K562 (cell line): ENCODE measurements around the gene MTMR10. TPM values are rescaled to one million over a fixed set of nuclear protein-coding genes. Genes with fewer than 3 reads are reported as not detected.

Experiments used
- ATAC-seq: fragments of 200-7000 bp; cut with Tn5 transposase; 3 replicates; pipeline ENCODE4 v1.9.1; 2020; ENCODE audit warnings: moderate library complexity
- BruUV-seq: library from RNA; stranded (reverse); fragments of 400-500 nt; replicated peaks from 2 replicates; lab custom pipeline; 2021; lab: Mats Ljungman, UMichigan
- CTCF ChIA-PET: fragments of 300-600 bp; formaldehyde crosslinking; extraction: SDS; loops from one replicate; lab custom pipeline; 2021; ENCODE audit warnings: low intra/inter-chr PET ratio; lab: Yijun Ruan, JAX
- POLR2A ChIA-PET: fragments of 300-600, 350-650 bp; sonication (Branson Sonifier 250); formaldehyde crosslinking; extraction: SDS; loops from one replicate; lab custom pipeline; 2021; ENCODE audit warnings: antibody characterized with exemption, inconsistent platforms; lab: Yijun Ruan, JAX
- DNase-seq, 4 experiments: peaks; one replicate each; pipeline versions ENCODE4 v3.0.0 to v3.0.0-alpha.2; 2011 to 2018; ENCODE audit warnings: low spot score in 3 of 4, mixed read lengths in 3 of 4; ENCODE audit errors: extremely low read depth in 1 of 4
- FAIRE-seq: peaks from 2 replicates; lab custom pipeline; 2011; peaks lifted over from hg19 to GRCh38; lab: Jason Lieb, UNC
- H2AFZ ChIP-seq: 2 replicates; pipeline ENCODE4 v1.6.0; 2011; ENCODE audit warnings: low read depth, low read length, control low read depth, inconsistent platforms
- H3K27ac ChIP-seq: fragments of 200-600 bp; 3 replicates; pipeline ENCODE4 v1.8.0; 2011; ENCODE audit warnings: low read depth, mild to moderate bottlenecking, control low read depth, inconsistent platforms, low read length, moderate library complexity, mixed read lengths; ENCODE audit errors: extremely low read depth
- H3K27me3 ChIP-seq, 2 experiments: fragments of 300-600 bp in 1 of 2; 2 replicates in 1 of 2; 3 replicates in 1 of 2; pipeline versions ENCODE4 v1.6.0 to v1.8.0; 2011; ENCODE audit warnings: inconsistent platforms in 2 of 2, low read length in 2 of 2, mild to moderate bottlenecking in 1 of 2, mixed read lengths in 1 of 2, moderate library complexity in 1 of 2; ENCODE audit not compliant: control insufficient read depth in 2 of 2, insufficient read depth in 2 of 2
- H3K36me3 ChIP-seq: fragments of 300-600 bp; 3 replicates; pipeline ENCODE4 v1.8.0; 2011; ENCODE audit warnings: mild to moderate bottlenecking, low read length, inconsistent platforms; ENCODE audit not compliant: control insufficient read depth, insufficient read depth
- H3K4me1 ChIP-seq, 2 experiments: fragments of 200-600 bp in 1 of 2; replicated peaks in 1 of 2; 2 replicates in 1 of 2; 3 replicates in 1 of 2; pipeline versions ENCODE4 v1.5.1 to v1.8.0; 2011; ENCODE audit warnings: inconsistent platforms in 2 of 2, low read length in 2 of 2, mild to moderate bottlenecking in 1 of 2, mixed read lengths in 1 of 2, moderate library complexity in 1 of 2; ENCODE audit not compliant: control insufficient read depth in 2 of 2, insufficient read depth in 2 of 2
- H3K4me2 ChIP-seq: 2 replicates; pipeline ENCODE4 v1.6.1; 2011; ENCODE audit warnings: low read length, control low read depth, inconsistent platforms, mixed read lengths; ENCODE audit not compliant: insufficient read depth
- H3K4me3 ChIP-seq: fragments of 200-600 bp; sonication (generic), shearing (Covaris generic); 2 replicates; pipeline ENCODE4 v1.5.1; 2016; ENCODE audit warnings: control low read depth, inconsistent platforms
- H3K79me2 ChIP-seq: fragments of 200-600 bp; 3 replicates; pipeline ENCODE4 v1.8.0; 2011; ENCODE audit warnings: low read length, inconsistent platforms; ENCODE audit not compliant: control insufficient read depth, insufficient read depth
- H3K9ac ChIP-seq, 2 experiments: 2 replicates each; pipeline versions ENCODE4 v1.6.0 to v1.6.1; 2011; ENCODE audit warnings: low read depth in 2 of 2, low read length in 2 of 2, control low read depth in 1 of 2, inconsistent platforms in 1 of 2, mild to moderate bottlenecking in 1 of 2, mixed read lengths in 1 of 2; ENCODE audit not compliant: insufficient read depth in 1 of 2
- H3K9me1 ChIP-seq: one replicate; pipeline ENCODE4 v1.6.0; 2011; ENCODE audit warnings: inconsistent platforms, mild to moderate bottlenecking, low read length, moderate library complexity; ENCODE audit not compliant: control insufficient read depth, insufficient read depth
- H3K9me3 ChIP-seq: replicated peaks from 2 replicates; pipeline ENCODE4 v1.5.1; 2011; ENCODE audit warnings: low read depth, low read length, inconsistent platforms; ENCODE audit not compliant: control insufficient read depth, insufficient read depth
- H4K20me1 ChIP-seq: replicated peaks from 2 replicates; pipeline ENCODE4 v1.6.1; 2011; ENCODE audit warnings: low read length, inconsistent platforms, mixed read lengths; ENCODE audit not compliant: control insufficient read depth, insufficient read depth
- DACH1 ChIP-seq: fragments of 450-650 bp; IDR thresholded peaks from 2 replicates; pipeline ENCODE4 v1.6.1; 2018; ENCODE audit not compliant: partially characterized antibody
- ELF2 ChIP-seq: fragments of 250-450 bp; sonication (Bioruptor Pico); IDR thresholded peaks from 2 replicates; pipeline ENCODE4 v1.5.0; 2021; ENCODE audit warnings: mild to moderate bottlenecking
- EP400 ChIP-seq: fragments of 450-650 bp; IDR thresholded peaks from 2 replicates; pipeline ENCODE4 v1.6.1; 2017; ENCODE audit warnings: antibody characterized with exemption, mild to moderate bottlenecking, moderate library complexity
- HDAC6 ChIP-seq: IDR thresholded peaks from 2 replicates; pipeline ENCODE4 v1.6.1; 2012; ENCODE audit warnings: low read depth, mild to moderate bottlenecking, control low read depth, inconsistent platforms, low read length, moderate library complexity
- HNRNPLL ChIP-seq: fragments of 200-400 bp; formaldehyde crosslinking; IDR thresholded peaks from 2 replicates; pipeline ENCODE4 v1.6.1; 2017; ENCODE audit warnings: low read length, low read depth, mild to moderate bottlenecking; ENCODE audit not compliant: poor library complexity, severe bottlenecking
- NR3C1 ChIP-seq: sonication (generic); formaldehyde crosslinking; IDR thresholded peaks from 2 replicates; pipeline ENCODE4 v1.8.1; 2022; ENCODE audit warnings: missing genetic modification reagents
- PHB2 ChIP-seq: fragments of 450-650 bp; IDR thresholded peaks from 2 replicates; pipeline ENCODE4 v1.6.1; 2017; ENCODE audit warnings: low read depth
- PHF21A ChIP-seq: fragments of 450-650 bp; IDR thresholded peaks from 2 replicates; pipeline ENCODE4 v1.6.1; 2017; ENCODE audit warnings: low read depth, borderline replicate concordance
- SPI1 ChIP-seq: IDR thresholded peaks from 2 replicates; pipeline ENCODE4 v1.6.1; 2011; ENCODE audit warnings: low read depth, low read length, control low read depth, borderline replicate concordance
- TAF7 ChIP-seq: fragments of 450-650 bp; IDR thresholded peaks from 2 replicates; pipeline ENCODE4 v1.6.1; 2016; ENCODE audit warnings: missing genetic modification characterization, missing compliant biosample characterization
- TEAD1 ChIP-seq, 2 experiments: fragments of 450-650 bp in 1 of 2; sonication (generic) in 1 of 2; formaldehyde crosslinking; IDR thresholded peaks; 2 replicates each; pipeline versions ENCODE4 v1.4.0 to v1.8.0; 2020 to 2022; ENCODE audit warnings: mild to moderate bottlenecking in 2 of 2, missing genetic modification reagents in 1 of 2
- TOE1 ChIP-seq, 2 experiments: fragments of 450-650 bp in 1 of 2; sonication (generic) in 1 of 2; formaldehyde crosslinking in 1 of 2; IDR thresholded peaks; 2 replicates each; pipeline versions ENCODE4 v1.7.1 to v1.8.0; 2016 to 2022; ENCODE audit warnings: borderline replicate concordance in 2 of 2, mild to moderate bottlenecking in 2 of 2, antibody characterized with exemption in 1 of 2, inconsistent platforms in 1 of 2, low read depth in 1 of 2, missing genetic modification reagents in 1 of 2, moderate library complexity in 1 of 2
- YY1 ChIP-seq, 3 experiments: IDR thresholded peaks; 2 replicates each; pipeline ENCODE4 v1.6.1; 2011; ENCODE audit warnings: low read length in 2 of 3, mild to moderate bottlenecking in 2 of 3, moderate library complexity in 2 of 3, borderline replicate concordance in 1 of 3, control low read depth in 1 of 3, low read depth in 1 of 3; ENCODE audit not compliant: insufficient read depth in 3 of 3, insufficient replicate concordance in 2 of 3, control insufficient read depth in 1 of 3, insufficient read length in 1 of 3; ENCODE audit errors: extremely low read depth in 1 of 3
- ZBTB7A ChIP-seq: IDR thresholded peaks from 2 replicates; pipeline ENCODE4 v1.6.1; 2011; ENCODE audit warnings: low read depth, mild to moderate bottlenecking, low read length, moderate library complexity, borderline replicate concordance; ENCODE audit not compliant: control insufficient read depth
- ZNF589 ChIP-seq: fragments of 200-800 bp; sonication (Bioruptor generic); IDR thresholded peaks from 2 replicates; pipeline ENCODE4 v1.6.1; 2016; ENCODE audit warnings: low read depth, missing genetic modification characterization, missing compliant biosample characterization
- WGBS: fragments of 100-300 bp; shearing (Covaris generic); methylation state at CpG from one replicate; pipeline ENCODE4 v1.1.6; 2016; ENCODE audit warnings: low coverage, mixed read lengths; ENCODE audit not compliant: insufficient coverage; ENCODE audit errors: missing lambda C conversion rate; 5-methylcytosine and 5-hydroxymethylcytosine counted together
- in situ Hi-C: fragments of 300-500 bp; cut with MboI; formaldehyde crosslinking; loops from 4 replicates; pipeline ENCODE4 v1.15.0; 2018; ENCODE audit warnings: inconsistent platforms, mixed read lengths
- intact Hi-C: fragments of 100-400 bp; cut with micrococcal nuclease; formaldehyde crosslinking; loops from 2 replicates; pipeline ENCODE4 v1.14.2; 2022
- polyA plus RNA-seq, 8 experiments: library from polyadenylated mRNA; depleted of rRNA in 4 of 8; stranded (reverse) in 5 of 8; unstranded in 3 of 8; fragments of >200 nt; fragmentation: Nextera tagmentation in 2 of 8; fragmentation: Illumina TruSeq in 1 of 8; extraction: Ambion mirVana in 2 of 8; extraction: Trizol in 1 of 8; gene quantifications; 2 replicates each; pipeline versions ENCODE4 v1.2.1 to v1.2.3, GENCODE V29; 2011 to 2014; ENCODE audit warnings: inconsistent platforms in 1 of 8, missing spikeins in 1 of 8
- total RNA-seq, 7 experiments: library from RNA; depleted of rRNA in 6 of 7; stranded (reverse); fragments of >200 nt in 6 of 7; fragmentation: Illumina TruSeq in 2 of 7; extraction: Trizol in 2 of 7; gene quantifications; 2 replicates each; pipeline versions ENCODE4 v1.2.1 to v1.2.3, GENCODE V29; 2011 to 2021; ENCODE audit warnings: low replicate concordance in 1 of 7
- TF ChIP-seq, protein P1 (sequence below): fragments of 450-650 bp; IDR thresholded peaks from 2 replicates; pipeline ENCODE4 v1.6.1; 2016
- TF ChIP-seq, protein P2 (sequence below): fragments of 450-650 bp; formaldehyde crosslinking; IDR thresholded peaks from 2 replicates; pipeline ENCODE4 v1.4.0; 2020; ENCODE audit warnings: mild to moderate bottlenecking, moderate library complexity

Gene MTMR10
- total and polyA plus RNA-seq, 9 of the 15 experiments (the other 6 are each of a cell fraction or from before 2014, with no cell fraction given), result 1.6 to 6.8 (median 4.8) TPM

DNA sequence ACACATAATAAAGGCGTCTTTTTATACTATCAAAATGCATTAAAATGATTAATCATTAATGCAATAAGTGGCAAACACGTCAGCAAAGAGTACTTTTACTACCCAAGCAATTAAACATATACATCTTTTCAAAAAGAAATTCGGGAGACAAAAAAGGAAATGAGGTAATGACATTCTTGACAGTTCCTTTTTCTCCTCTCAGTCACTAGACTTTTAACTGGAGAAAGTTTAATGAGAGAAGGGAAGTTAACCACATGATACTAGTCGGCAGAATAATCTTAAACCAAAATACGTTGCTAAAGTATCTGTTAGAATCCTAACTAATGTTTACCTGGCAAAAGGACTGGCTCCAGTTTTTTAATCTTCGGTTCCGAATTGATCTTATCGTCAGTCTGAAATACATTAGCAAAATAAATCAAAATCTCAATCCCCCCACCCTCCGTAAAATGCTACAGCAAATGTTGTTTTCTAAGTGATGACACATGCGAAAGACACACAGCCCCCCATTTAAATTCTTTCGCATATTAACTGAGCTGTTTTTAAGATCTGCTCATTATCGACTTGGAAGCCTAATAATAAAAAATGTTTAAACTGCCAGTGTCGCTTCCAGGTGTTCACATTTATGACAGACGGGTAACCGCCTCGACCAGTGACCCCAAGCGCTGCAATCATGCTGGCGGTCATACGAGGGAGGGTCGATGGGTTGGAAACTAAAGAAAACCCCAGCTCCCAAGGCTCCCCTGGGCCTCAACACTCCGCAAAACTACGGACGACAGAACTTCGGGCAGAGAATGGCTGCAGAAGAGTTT is 778 bp downstream of the MTMR10 start:
- ChIA-PET CTCF (no interaction called here), POLR2A (interaction anchor here (1.0 to 2.3 kb wide), 6 partner anchors 10 to 24 kb away, joined by 3 to 8 read pairs (median 4); no protein-coding TSS in a partner anchor)
- Histone ChIP-seq H2AFZ (peak overlapping the region; percentile 96), H3K9ac (peak overlapping the region; percentile 87 to 97), H3K36me3 (peaks cover 6% of the 10 kb centered on the region; the same call in 1 of the 3 replicates), H3K79me2 (peaks cover 14% of the 10 kb centered on the region; the same call in 2 of the 3 replicates), H3K27ac (peak overlapping the region; percentile 82), H3K27me3 (no peaks in the 10 kb centered on the region), H4K20me1 (no peaks in the 10 kb centered on the region), H3K4me2 (peak overlapping the region; percentile 93), H3K4me3 (peak overlapping the region; percentile 84), H3K4me1 (peaks cover 0 to 12% of the 10 kb centered on the region in 2 experiments; a peak in 3 of 5 replicates), H3K9me1 (no peaks in the 10 kb centered on the region), H3K9me3 (no peaks in the 10 kb centered on the region)
- intact Hi-C loops (loop anchor here (5.0 to 10.0 kb wide), 2 partner anchors 88 to 134 kb away; partner anchors contain the start of gene FAN1), in situ Hi-C loops (no loop called here)
- TSS peak; percentile 57 for BruUV-seq
- FAIRE-seq (peak; percentile 65), ATAC-seq (peak; percentile 46; the same call in 2 of the 3 replicates), DNase-seq (peak in 2 of 4 experiments; percentile 15 to 44)
- WGBS, result 4% methylated on average over 24 of the region's 24 CpGs
- TF ChIP-seq PHF21A (0 out of 2 replicates have a peak, but pooled peaks have one; percentile 68), HDAC6 (no peak), ZNF589 (CRISPR knock-in tag) (0 out of 2 replicates have a peak, but pooled peaks have one; percentile 25), PHB2 (no peak), YY1 (IDR thresholded peaks at IDR 0.05; ENCODE audit: borderline replicate concordance in 1 of 3, control insufficient read depth in 1 of 3, extremely low read depth in 1 of 3, insufficient read depth in 3 of 3, insufficient read length in 1 of 3, insufficient replicate concordance in 2 of 3, low read depth in 1 of 3, low read length in 2 of 3) (no peak), TEAD1 (CRISPR knock-in tag; IDR thresholded peaks at IDR 0.05) (0 out of 4 replicates have a peak, but pooled peaks of 1 of the 2 experiments have one; percentile 17), NR3C1 (no peak), ZBTB7A (no peak), EP400 (0 out of 2 replicates have a peak, but pooled peaks have one; percentile 0), SPI1 (peak; percentile 49; the same call in 1 of the 2 replicates), DACH1 (peak; percentile 19), HNRNPLL (no peak), ELF2 (CRISPR knock-in tag) (no peak), TOE1 (IDR thresholded peaks at IDR 0.05; ENCODE audit: borderline replicate concordance) (0 out of 2 replicates have a peak, but pooled peaks have one; percentile 13), TOE1 (CRISPR knock-in tag; IDR thresholded peaks at IDR 0.05; ENCODE audit: borderline replicate concordance, low read depth) (no peak), TAF7 (no peak)
- TF ChIP-seq, protein P1, sequence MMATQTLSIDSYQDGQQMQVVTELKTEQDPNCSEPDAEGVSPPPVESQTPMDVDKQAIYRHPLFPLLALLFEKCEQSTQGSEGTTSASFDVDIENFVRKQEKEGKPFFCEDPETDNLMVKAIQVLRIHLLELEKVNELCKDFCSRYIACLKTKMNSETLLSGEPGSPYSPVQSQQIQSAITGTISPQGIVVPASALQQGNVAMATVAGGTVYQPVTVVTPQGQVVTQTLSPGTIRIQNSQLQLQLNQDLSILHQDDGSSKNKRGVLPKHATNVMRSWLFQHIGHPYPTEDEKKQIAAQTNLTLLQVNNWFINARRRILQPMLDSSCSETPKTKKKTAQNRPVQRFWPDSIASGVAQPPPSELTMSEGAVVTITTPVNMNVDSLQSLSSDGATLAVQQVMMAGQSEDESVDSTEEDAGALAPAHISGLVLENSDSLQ, result peak; percentile 60; the same call in 1 of the 2 replicates
- TF ChIP-seq, protein P2, sequence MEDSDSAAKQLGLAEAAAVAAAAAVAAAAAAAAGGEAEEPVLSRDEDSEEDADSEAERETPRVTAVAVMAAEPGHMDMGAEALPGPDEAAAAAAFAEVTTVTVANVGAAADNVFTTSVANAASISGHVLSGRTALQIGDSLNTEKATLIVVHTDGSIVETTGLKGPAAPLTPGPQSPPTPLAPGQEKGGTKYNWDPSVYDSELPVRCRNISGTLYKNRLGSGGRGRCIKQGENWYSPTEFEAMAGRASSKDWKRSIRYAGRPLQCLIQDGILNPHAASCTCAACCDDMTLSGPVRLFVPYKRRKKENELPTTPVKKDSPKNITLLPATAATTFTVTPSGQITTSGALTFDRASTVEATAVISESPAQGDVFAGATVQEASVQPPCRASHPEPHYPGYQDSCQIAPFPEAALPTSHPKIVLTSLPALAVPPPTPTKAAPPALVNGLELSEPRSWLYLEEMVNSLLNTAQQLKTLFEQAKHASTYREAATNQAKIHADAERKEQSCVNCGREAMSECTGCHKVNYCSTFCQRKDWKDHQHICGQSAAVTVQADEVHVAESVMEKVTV (CRISPR knock-in tag), result no peak
